Left kidney (tissue), 2 donors: Measurements from ENCODE around the gene RFTN1. TPM values are rescaled to one million over a fixed set of nuclear protein-coding genes. Genes with fewer than 3 reads are reported as not detected.
"Not testable (repeated sequence)": the region's sequence is repeated elsewhere in the genome, so short reads cannot be mapped to it uniquely, and the experiment has no call there.

Source experiments
- DNase-seq: peaks from one replicate; pipeline ENCODE4 v3.0.0-alpha.2; 2013
- polyA plus RNA-seq: library from polyadenylated mRNA; unstranded; fragments of 120-200 nt; gene quantifications from one replicate; pipeline ENCODE4 v1.2.1, GENCODE V29; 2013; ENCODE audit not compliant: insufficient read length

Gene RFTN1
- polyA plus RNA-seq, 1 donor = 28.8 TPM

DNA sequence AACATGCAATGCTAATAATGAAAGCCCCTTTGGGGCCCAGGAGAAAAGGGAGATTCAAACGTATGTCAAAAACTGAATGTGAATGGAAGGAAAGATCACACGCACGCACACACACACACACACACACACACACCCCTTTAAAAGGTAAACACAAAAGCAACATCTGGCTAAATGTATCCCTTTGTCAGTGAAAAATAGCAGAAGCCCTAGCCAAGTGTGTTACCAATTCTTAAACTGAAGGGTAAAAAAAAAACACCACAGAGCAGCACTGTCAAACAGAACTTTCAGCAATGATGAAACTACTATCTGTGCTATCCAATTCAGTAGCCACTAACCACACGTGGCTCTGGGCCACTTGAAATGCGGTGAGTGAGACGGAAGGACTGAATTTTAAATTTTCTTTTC is 4.9 kb downstream of the RFTN1 start:
- DNase-seq = no peak

DNA sequence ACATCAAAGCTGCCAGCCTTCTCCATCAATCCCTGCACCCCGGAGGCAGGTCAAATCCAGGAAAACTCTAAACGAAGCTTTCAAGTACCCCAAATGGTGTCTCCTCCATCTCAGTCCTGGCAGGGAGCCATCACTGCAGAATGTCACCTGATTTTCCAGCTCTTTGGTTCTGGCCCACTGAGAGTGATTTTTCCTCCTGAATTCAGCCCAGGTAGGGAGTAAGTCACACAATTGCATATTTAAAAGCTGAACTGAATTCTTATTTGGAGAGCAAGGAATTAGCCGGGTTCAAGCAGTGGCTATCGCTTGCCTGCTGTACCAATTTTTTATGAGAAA is 5.3 kb downstream of the RFTN1 start:
- no peak for DNase-seq

DNA sequence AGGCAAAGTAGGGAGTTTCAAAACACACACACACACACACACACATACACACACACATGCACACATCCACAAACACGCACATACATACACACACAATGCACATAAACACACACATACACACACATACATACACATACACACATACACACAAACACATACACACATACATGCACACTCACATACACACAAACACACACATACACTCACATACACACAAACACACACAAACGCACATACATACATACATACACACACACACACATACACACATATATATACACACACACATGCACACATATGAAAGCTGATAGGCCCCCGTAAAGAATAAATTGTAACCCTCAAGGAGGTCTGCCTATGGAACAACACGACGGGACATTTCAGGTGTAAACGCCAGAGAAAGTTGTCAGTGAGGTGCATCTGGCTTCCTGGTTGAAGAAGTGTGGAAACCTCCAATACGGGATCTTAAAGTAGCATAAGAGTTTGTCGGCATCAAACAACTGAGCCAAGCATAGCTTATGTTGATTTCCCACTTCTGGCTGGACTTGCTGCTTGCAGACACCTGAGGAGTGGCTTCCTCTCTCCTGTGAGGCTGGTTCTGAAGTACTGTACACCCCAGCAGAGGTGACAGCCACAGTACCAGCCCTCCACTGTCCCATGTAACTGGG is 5.8 kb downstream of the RFTN1 start:
- no peak for DNase-seq

DNA sequence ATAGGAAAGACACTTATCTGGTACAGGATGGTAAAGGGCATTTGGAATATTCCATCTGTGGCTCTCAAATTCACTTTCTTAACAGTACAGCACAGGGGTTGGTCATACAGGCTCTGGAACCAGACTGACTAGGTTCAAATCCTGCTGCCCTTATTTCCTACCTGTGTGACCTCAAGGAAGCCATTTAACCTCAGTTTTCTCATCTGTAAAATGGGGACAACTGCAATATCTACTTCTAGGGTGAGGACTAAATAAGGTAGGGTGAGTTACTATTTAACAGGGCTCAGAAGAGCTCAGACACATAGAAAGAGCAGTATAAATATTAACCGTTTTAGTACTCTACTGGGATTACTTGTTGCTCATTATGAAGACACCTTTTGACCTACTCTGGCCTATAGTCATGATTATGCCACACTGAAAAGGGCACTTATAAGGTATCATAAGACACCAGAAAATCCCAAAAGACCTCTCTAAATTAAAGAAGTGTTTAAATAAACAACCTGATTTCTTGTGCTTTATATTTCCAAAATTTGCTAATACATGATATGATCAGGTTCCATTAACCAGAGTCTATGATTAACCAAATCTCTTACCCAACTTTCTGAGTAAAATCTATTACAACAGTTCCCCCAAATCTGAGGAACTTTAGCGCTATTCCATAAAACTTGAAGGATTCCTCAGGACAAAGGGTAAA is 6.5 kb downstream of the RFTN1 start:
- DNase-seq = no peak

DNA sequence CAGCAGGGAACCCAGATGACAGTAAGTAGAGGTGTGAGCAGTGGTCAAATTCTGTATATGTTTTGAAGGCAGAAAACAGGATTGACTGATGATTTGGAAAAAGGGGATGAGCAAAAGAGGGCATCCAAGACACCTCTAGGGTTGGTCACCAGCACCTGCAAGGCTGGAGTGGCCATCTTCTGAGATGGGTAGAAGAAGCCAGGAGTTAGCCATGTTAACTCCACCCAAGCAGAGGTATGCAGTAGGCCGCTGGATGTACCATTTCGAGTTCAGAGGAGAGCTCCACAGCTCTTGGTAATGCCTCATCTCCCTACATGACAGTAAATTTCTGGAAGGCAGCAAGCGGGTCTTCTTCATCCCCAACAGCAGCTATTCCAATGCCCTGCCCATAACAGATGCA is 7.0 kb downstream of the RFTN1 start:
- DNase-seq = no peak

DNA sequence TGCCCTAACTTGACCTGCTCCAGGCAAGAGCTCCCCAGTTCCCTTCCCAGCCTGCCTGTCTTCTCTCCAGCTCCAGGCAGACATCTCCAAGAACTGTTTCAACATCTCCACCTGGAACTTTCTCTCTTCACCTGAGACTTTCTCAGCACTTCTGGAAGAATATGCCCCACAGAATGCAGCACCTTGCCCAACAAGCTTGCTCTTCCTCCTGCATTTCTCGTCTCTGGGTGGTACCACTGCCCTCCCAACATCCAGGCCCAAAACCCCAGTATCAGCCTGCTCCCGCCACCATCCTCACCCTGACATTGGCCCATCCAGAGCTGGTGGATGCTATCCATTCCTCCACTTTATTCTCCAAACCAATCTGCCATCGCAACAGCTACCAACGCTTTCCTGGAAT is 8.8 kb downstream of the RFTN1 start:
- no peak for DNase-seq

DNA sequence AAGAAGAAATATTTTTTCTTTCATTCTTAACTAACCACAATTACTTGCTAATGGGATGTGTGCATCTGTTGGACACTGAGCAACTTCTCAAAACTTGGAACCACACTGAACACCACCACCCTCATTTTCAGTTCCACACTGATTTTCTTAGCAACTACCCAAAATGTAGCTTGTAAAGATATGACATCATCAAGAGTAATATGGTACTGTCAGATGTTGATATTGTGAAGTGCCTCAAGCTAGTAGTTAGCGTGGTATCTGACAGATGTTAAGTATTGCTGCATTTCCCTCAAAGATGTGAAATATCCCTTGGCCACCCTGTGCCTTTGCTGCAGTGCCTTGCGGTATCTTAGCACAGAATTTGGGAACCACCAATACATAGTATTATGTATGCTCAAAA is 9.3 kb downstream of the RFTN1 start:
- DNase-seq = no peak

DNA sequence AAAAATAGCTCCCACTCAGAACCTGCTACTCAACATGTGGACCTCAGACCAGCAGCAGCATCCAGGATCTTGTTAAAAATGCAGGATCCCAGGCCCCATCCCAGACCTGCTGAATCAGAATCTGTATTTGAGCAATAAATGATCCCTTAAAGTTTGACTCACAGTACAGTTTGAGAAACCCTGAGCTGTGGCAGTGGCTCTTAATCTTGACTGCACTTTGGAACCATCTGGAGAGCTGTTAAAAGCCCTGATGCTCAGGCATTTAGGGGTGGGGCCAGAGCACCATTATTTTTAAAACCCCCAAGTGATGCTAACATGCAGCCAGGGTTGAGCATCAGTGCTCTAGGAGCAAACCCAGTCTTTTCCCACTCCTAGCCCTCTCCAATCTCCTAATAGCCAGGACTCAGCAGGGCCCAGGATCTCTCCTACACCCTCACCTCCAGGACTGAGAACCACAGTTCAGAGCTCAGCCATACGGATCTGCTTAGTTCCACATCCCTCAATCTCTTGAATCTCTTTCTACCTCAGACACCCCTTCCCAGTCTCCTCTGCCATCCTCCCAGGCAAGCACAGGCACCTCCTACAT is 10.2 kb downstream of the RFTN1 start:
- DNase-seq = no peak

DNA sequence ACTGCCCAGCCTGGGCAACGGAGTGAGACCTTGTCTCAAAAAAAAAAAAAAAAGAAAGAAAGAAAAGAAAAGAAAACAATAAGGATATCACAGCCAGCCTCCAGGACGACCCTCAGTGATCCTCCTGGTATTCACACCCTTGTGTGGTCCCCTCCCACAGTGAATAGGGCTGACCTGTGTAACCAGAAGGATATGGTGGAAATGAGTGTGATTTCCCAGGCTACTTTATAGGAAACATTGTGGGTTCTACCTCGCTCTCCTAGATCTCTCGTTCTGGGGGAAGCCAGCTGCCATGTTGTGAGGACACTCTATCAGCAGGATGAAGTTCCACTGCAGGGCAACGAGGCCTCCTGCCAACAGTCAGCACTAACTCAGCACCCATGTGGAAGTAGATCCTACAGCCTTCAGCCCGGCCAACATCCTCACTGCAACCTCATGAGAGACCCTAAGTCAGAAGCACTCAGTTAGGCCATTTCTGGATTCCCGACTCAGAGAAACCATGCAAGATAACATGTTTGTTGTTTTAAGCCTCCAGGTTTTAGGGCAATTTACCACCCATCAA is 11.1 kb downstream of the RFTN1 start:
- DNase-seq = no peak

DNA sequence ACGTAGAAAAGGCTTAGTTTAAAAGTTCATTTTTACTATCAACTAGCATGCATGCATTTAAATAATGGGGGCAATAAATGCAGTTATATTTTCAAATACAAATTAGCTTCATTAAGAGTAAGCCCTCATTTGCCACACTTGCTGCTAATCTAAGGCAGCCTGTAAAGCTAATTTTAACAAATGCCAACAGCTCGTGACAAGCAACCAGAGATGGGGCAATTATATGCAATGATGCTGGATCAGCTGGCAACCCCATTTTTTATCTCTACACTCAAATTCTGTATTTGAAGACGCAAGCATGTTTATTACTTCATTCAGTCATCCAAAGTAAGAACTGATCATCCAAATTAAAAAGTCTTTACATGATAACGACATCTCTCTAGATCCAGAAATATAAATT is 12.1 kb downstream of the RFTN1 start:
- no peak for DNase-seq

DNA sequence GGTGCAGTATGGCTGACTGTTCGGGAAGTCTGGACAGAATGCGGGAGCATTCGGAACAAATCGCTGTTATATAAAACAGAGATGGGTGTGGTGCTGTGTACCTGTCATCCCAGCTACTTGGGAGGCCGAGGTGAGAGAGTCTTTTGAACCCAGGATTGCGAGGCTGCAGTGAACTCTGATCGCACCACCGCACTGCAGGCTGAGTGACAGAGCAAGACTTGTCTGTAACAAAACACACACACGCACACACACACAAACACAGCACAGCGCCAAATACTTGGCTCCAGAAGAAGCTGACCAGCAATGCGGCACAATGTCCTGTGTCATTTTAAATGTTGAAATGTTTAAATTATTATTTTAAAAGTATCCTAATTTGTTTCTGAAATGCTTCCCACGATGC is 12.6 kb downstream of the RFTN1 start:
- no peak for DNase-seq

DNA sequence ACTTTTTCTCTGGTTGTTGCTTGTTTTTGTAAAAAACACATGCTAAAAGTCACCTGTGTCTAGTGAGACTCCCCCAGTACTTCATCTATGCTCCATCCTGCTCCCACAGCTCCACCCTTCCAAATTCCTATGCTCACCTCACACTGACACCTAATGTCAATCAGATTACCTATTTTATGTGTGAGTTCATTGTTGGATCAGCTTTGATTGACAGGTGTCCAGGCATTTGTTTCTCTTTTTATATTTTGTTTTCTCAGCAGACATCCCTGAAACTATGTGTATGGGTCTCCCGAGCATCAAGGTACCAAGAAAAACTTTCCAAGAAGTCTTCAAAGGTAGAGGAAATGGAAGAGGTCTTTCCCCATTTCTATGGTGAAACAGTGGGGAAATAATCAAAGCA is 13.4 kb downstream of the RFTN1 start:
- no peak for DNase-seq

DNA sequence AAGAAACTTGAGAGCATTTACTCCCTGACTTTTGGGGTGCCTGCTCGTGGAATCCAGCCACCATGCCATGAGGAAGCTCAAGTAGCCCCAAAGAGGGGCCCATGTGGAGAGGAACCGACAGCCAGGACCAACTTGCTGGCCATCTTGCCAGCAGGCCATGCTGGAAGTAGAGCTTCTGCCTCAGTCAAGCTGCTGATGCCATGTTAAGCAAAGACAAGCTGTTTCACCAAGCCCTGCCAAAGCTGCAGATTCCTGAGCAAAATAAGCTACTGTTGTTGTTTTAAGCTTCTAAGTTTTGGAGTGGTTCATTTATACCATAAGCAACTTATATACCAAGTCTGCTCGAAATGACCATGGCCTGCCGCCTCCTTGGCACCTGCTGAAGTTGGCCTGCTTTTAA is 14.1 kb downstream of the RFTN1 start:
- DNase-seq = no peak

DNA sequence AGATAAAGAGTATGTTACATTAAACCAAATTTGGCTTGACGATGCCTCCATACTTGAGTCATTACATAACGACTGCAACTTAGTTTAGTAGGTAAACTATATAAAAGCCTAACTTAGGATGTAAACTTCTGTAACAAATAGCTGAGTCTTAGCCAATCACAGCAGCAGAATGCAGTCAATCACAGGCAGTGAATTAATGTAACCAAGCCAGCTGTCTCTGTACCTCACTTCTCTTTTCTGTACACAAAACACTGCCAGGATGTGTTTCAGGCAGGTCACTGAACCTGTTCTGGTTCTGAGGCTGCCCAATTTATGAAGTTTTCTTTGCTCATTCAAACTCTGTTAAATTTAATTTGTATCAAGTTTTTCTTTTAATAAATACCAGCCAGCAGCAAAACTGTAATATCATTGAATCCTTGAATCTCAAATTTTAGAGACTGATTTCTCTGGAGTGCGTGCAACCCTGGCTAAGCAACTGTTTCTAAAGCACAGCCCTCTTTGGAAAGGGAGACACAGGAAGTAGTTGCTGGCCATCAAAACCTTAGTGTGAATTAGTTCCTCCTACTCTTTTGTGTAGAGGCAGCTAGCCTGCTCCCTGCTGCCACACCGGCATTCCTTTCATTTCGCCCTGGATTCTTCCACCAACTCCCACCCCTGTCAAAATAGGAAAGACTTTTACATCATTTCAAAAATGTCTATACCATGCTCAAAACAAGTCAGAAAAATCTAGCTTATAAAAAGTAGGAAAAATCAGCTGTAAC is 15.2 kb downstream of the RFTN1 start:
- DNase-seq = no peak

DNA sequence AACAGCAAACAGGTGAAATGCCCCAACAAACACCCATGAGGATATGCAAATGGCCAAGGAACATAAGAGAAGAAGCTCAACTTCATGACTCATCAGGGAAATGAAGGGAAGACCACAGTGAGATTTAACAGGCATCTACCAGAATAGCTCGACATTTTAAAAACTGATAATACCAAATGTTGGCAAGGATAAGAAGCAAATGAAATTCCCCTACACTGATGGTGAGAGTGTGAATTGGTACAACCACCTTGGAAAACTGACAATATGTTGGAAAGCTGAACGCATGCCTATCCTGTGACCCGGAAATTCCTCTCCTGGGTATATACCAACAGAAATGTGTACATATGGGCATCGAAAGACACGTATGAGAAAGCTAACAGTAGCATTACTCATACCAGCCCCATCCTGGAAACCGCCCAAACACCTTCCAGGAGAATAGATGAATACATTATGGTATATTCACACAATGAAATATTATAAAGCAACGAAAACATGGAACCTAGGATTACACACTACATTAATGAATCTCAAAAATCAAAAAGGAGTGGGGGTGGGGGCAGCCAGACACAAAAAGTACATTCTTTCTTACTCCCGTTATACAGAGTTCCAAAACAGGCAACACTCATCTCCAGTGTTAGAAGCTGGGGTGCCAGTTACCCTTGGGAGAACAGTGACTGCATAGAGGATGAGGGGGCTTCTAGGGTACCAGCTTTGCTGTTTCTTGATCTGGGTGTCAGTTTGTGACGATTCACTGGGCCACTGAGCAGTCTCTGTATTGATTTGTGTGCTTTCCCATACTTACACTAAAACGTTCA is 16.9 kb downstream of the RFTN1 start:
- no peak for DNase-seq

DNA sequence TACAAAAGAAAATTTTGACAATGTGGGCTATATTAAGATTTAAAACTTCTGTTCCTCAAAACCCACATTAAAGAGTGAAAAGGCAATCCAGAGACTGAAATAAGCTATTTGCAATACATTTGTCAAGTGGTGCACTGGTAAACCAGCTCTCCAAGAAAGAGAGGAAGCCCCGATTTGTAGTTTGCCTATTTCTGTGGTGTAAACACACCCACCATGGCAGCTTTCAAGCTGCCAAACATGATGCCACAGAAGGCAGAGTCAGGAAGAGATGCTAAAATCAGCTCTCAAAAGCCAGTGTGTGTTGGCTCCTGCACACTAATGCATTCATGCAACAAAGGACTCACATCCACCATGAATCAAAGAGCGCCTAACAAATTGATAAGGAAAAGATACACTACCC is 17.5 kb downstream of the RFTN1 start:
- DNase-seq = no peak

DNA sequence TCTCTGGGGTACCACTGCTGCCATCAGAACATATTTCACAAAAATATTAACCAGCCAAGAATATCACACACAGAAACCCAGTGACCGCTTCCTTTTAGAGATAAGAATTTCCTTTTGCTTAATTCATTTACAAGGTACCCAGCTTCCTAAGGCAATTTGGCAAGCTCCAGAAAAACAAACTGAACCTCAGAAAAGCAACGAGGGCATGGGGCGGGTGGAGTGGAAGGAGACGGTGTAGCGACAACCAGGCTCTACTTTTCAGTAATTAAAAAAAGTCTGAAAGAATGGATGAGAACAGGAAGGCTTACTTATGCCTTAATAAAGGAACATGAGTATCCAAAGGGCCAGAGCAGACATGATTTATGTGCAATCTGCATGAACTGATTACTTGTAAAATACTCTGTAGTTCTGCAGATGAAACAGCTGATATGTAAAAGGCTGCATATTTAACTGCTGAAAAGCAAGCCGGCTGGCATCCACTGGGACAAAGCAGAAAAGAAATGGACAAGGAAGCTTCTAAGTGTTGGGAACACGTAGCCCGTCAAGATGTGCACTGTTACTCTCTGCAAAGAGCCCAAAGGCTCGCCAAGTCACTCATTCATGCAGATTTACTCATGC is 18.6 kb downstream of the RFTN1 start:
- no peak for DNase-seq

DNA sequence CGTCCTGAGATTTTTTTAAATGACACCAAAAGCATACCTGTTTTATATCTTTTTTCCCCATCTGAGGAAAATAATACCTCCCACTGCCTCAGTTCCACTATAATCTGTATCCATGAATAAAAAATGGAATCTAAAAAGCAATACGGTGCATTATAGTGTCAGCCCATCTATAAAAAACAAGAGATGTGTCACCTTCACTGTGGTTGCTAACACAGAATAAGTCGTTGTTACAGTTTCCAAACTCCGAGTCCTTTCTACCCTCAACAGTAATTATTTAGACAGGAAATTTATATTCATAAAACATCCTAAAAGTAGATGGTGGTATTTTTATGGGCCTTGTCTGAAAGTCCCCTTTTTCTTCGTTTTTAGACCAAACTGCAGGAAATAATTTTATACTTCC is 19.4 kb downstream of the RFTN1 start:
- no peak for DNase-seq

DNA sequence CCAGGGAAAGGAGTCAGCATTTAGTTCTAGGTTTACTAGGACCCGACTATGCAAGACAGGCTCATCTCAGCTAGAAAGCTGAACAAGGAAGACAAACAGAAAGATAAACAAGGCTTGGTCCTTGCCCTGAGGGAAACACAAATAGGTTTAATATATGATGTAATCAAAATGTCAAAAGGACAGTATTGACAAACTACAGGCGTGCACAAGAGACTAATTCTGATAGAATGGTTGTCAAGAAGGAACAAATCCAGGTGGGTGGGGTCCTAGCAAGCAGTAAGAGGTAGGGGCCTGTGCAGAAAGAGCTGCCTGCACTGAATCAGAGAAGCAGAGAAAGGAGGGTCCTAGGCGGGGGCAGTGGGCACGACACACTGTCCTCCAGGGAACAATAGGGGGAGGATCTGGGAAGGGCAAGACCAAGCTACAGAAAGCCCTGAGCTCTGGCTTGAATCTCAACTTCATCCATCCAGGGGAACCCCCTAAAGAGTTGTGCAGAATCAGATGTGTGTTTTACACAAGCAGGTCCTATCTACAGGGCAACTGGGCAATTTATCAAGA is 23.4 kb downstream of the RFTN1 start:
- no peak for DNase-seq

DNA sequence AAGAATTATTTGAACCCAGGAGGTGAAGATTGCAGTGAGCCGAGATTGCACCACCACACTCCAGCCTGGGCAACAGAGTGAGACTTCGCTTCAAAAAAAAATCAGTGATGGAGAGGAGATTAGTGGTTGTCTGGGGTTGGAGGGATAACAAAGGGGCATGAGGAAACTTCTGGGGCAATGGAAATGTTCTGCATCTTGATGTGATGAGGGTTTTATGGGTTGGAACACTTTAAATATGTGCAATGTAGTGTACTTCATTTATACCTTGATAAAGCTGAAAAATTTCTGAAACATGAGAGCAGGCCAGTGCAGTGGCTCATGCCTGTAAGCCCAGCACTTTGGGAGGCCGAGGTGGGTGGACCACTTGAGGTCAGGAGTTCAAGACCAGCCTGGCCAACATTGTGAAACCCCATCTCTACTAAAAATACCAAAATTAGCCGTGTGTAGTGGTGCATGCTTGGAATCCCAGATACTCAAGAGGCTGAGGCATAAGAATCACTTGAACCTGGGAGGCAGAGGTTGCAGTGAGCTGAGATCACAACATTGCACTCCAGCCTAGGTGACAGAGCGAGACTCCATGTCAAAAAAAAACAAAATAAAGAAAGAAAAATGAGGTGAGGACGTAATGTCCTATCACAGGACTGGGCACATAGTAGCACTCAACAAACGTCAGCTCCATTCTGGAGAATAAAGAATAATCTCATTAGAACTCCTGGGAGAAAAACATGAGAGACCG is 24.0 kb downstream of the RFTN1 start:
- not testable (repeated sequence) for DNase-seq
